ENCODE data around the gene RNF39.

RNF39 gene

GRCh38 chr6:30096829-30097228, 21.3 kb upstream of the RNF39 start:
- no peak for DNase-seq (ENCODE audit: low read depth)

- DNase-seq (ENCODE audit: low read depth) = no peak
Measured at GRCh38 chr6:30093951-30094661, 18.5 kb upstream of the RNF39 start.

- no peak for DNase-seq (ENCODE audit: low read depth)
Measured at GRCh38 chr6:30092852-30093543, 17.4 kb upstream of the RNF39 start.

- DNase-seq (ENCODE audit: low read depth) = no peak
Measured at GRCh38 chr6:30091577-30092381, 16.2 kb upstream of the RNF39 start.

GRCh38 chr6:30087876-30088275, 12.3 kb upstream of the RNF39 start:
- no peak for DNase-seq (ENCODE audit: low read depth)

GRCh38 chr6:30077218-30077617, 1.6 kb upstream of the RNF39 start:
- DNase-seq (ENCODE audit: low read depth) = no peak

- no peak for DNase-seq (ENCODE audit: low read depth)
Measured at GRCh38 chr6:30075790-30076732, 492 bp upstream of the RNF39 start.

- no peak for DNase-seq (ENCODE audit: low read depth)
Measured at GRCh38 chr6:30074331-30075093, 1.1 kb downstream of the RNF39 start.

- no peak for DNase-seq (ENCODE audit: low read depth)
Measured at GRCh38 chr6:30073489-30074235, 1.9 kb downstream of the RNF39 start.

GRCh38 chr6:30071858-30072257, 3.7 kb downstream of the RNF39 start:
- DNase-seq (ENCODE audit: low read depth) = no peak

- no peak for DNase-seq (ENCODE audit: low read depth)
Measured at GRCh38 chr6:30071081-30071818, 4.3 kb downstream of the RNF39 start.

GRCh38 chr6:30067460-30068139, 8.0 kb downstream of the RNF39 start:
- no peak for DNase-seq (ENCODE audit: low read depth)

- peak; percentile 98 for DNase-seq (ENCODE audit: low read depth)
Measured at GRCh38 chr6:30066577-30067459, 8.8 kb downstream of the RNF39 start, which contains the start of gene PPP1R11. Gene PPP1R11 (plus strand): TSS chr6:30067198. CDS start chr6:30067411, 213 bp downstream.

GRCh38 chr6:30066082-30066481, 9.5 kb downstream of the RNF39 start:
- no peak for DNase-seq (ENCODE audit: low read depth)

- DNase-seq (ENCODE audit: low read depth) = no peak
Measured at GRCh38 chr6:30063315-30063714, 12.3 kb downstream of the RNF39 start.

GRCh38 chr6:30062471-30063178, 12.9 kb downstream of the RNF39 start:
- DNase-seq (ENCODE audit: low read depth) = no peak

- DNase-seq (ENCODE audit: low read depth) = no peak
Measured at GRCh38 chr6:30061858-30062458, 13.6 kb downstream of the RNF39 start.
